Tibial nerve (tissue), 4 donors: ENCODE measurements around the gene NAP1L1. TPM values are rescaled to one million over a fixed set of nuclear protein-coding genes. Genes with fewer than 3 reads are reported as not detected.

ENCODE experiments used
- DNase-seq, 2 donors: peaks; one replicate each; pipeline ENCODE4 v3.0.0-alpha.2; 2019; ENCODE audit warnings: low spot score in 2 of 2
- H3K27ac ChIP-seq, 4 donors: fragments of 200-600 bp; sonication (generic) in 3 of 4; one replicate each; pipeline ENCODE4 v1.5.1; 2017 to 2019; ENCODE audit warnings: mild to moderate bottlenecking in 1 of 4
- H3K27me3 ChIP-seq, 2 donors: fragments of 200-600 bp; sonication (generic) in 1 of 2; one replicate each; pipeline versions ENCODE4 v1.5.1 to v1.6.0; 2017 to 2019
- H3K36me3 ChIP-seq, 3 donors: fragments of 200-600 bp; sonication (generic); one replicate each; pipeline ENCODE4 v1.5.1; 2018 to 2019
- H3K4me1 ChIP-seq, 4 donors: fragments of 200-600 bp; sonication (generic) in 3 of 4; one replicate each; pipeline ENCODE4 v1.5.1; 2017 to 2019
- H3K4me3 ChIP-seq, 4 donors: fragments of 200-600 bp; sonication (generic) in 3 of 4; one replicate each; pipeline ENCODE4 v1.5.1; 2017 to 2019; ENCODE audit warnings: mild to moderate bottlenecking in 1 of 4, moderate library complexity in 1 of 4
- H3K9me3 ChIP-seq, 4 donors: fragments of 200-600 bp; sonication (generic) in 3 of 4; one replicate each; pipeline ENCODE4 v1.5.1; 2017 to 2019
- CTCF ChIP-seq, 5 experiments: fragments of 200-600 bp in 3 of 5; fragments of 450-650 bp in 2 of 5; sonication (generic) in 3 of 5; IDR thresholded peaks; one replicate each; pipeline ENCODE4 v1.5.1; 2016 to 2019; ENCODE audit warnings: antibody characterized with exemption in 5 of 5, mild to moderate bottlenecking in 3 of 5, moderate library complexity in 2 of 5
- EP300 ChIP-seq, 2 donors: sonication (generic); formaldehyde crosslinking; IDR thresholded peaks; one replicate each; pipeline ENCODE4 v1.6.1; 2017; ENCODE audit warnings: antibody characterized with exemption in 2 of 2, mild to moderate bottlenecking in 1 of 2
- POLR2A ChIP-seq, 2 donors: fragments of 450-650 bp; IDR thresholded peaks; one replicate each; pipeline ENCODE4 v1.6.1; 2017; ENCODE audit warnings: antibody characterized with exemption in 2 of 2, mild to moderate bottlenecking in 2 of 2, moderate library complexity in 2 of 2
- WGBS, 2 donors: methylation state at CpG; one replicate each; pipeline ENCODE4 v1.1.5; 2018; 5-methylcytosine and 5-hydroxymethylcytosine counted together
- total RNA-seq, 4 donors: library from RNA; depleted of rRNA; stranded (reverse); fragments of >200 nt; gene quantifications; one replicate each; pipeline ENCODE4 v1.1.0, GENCODE V29; 2016

The NAP1L1 gene
- total RNA-seq, 4 donors from 2014 or later, result 325 to 541 (median 390) TPM

GRCh38 chr12:76042147-76042546 lies 42.3 kb downstream of the NAP1L1 start:
- TF ChIP-seq CTCF (IDR thresholded peaks at IDR 0.05) (no peak), EP300 (IDR thresholded peaks at IDR 0.05) (no peak), POLR2A (IDR thresholded peaks at IDR 0.05) (no peak)
- Histone ChIP-seq H3K4me3 (no peak overlapping the region), H3K36me3 (peaks cover 0 to 10% (median 0%) of the 10 kb centered on the region in 3 donors), H3K9me3 (no peaks in the 10 kb centered on the region), H3K4me1 (peaks cover 0 to 10% (median 0%) of the 10 kb centered on the region in 4 donors), H3K27me3 (no peaks in the 10 kb centered on the region), H3K27ac (no peak overlapping the region)
- 89 to 90% methylated on average over 2 of the region's 2 CpGs for WGBS, 2 donors
- DNase-seq, result no peak

DNA sequence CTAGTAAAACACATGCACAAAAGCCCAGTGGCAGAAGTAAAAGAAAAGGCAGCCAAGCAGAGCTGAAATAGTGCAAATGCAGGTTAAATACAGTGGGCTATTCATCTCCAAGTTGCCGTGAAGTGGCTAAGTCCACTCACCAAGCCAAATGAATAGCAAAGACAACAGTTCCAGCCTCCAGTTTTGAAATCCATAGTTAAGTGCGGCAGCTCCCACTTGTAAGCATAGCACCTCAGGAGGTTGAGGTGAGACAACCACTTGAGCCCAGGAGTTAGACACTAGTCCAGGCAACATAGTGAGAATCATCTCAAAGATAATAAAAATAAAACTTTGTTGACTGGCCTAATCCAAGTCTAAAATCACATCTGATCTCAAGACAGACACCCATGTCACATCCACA lies 43.1 kb downstream of the NAP1L1 start:
- WGBS, 2 donors, result 71 to 74% methylated on average over 2 of the region's 2 CpGs
- TF ChIP-seq POLR2A (IDR thresholded peaks at IDR 0.05) (no peak), EP300 (IDR thresholded peaks at IDR 0.05) (no peak), CTCF (IDR thresholded peaks at IDR 0.05) (no peak)
- no peaks in the 10 kb centered on the region for H3K27me3 ChIP-seq
- no peak for DNase-seq
- no peak overlapping the region for H3K4me3 ChIP-seq
- H3K27ac ChIP-seq, result no peak overlapping the region
- no peaks in the 10 kb centered on the region for H3K9me3 ChIP-seq
- H3K4me1 ChIP-seq, result peaks cover 0 to 17% (median 3%) of the 10 kb centered on the region in 4 donors
- H3K36me3 ChIP-seq, result peaks cover 0 to 10% (median 0%) of the 10 kb centered on the region in 3 donors

GRCh38 chr12:76040461-76040860 lies 44.0 kb downstream of the NAP1L1 start:
- no peak for DNase-seq
- no peaks in the 10 kb centered on the region for H3K27me3 ChIP-seq
- WGBS, 2 donors, result 87% methylated on average over 4 of the region's 4 CpGs
- peaks cover 0 to 17% (median 3%) of the 10 kb centered on the region in 4 donors for H3K4me1 ChIP-seq
- H3K9me3 ChIP-seq, result no peaks in the 10 kb centered on the region
- no peak for TF ChIP-seq POLR2A (IDR thresholded peaks at IDR 0.05)
- TF ChIP-seq EP300 (IDR thresholded peaks at IDR 0.05), result no peak
- no peak for TF ChIP-seq CTCF (IDR thresholded peaks at IDR 0.05)
- no peak overlapping the region for H3K27ac ChIP-seq
- H3K4me3 ChIP-seq, result no peak overlapping the region
- H3K36me3 ChIP-seq, result peaks cover 0 to 10% (median 0%) of the 10 kb centered on the region in 3 donors

DNA sequence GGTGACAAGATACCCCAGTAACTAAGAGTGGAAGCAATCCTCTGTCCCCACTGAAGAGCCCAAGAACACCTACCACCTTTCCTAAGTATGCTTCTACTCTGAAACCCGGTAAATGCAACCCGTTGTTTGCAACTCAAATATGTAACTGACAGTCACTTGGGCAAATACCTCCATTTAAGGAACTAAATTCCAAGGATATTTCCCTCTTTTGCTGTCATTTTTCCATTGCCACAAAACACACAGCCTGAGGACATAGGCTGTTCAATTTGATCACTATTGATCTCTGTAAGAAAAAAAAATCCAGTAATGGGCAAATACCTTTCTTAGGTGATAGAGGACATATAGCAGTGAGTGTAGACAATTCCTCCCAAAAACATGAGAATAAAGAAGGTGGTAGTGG lies 46.3 kb downstream of the NAP1L1 start:
- DNase-seq, result no peak
- 43 to 54% methylated on average over 2 of the region's 2 CpGs for WGBS, 2 donors
- TF ChIP-seq CTCF (IDR thresholded peaks at IDR 0.05) (no peak), POLR2A (IDR thresholded peaks at IDR 0.05) (no peak), EP300 (IDR thresholded peaks at IDR 0.05) (no peak)

DNA sequence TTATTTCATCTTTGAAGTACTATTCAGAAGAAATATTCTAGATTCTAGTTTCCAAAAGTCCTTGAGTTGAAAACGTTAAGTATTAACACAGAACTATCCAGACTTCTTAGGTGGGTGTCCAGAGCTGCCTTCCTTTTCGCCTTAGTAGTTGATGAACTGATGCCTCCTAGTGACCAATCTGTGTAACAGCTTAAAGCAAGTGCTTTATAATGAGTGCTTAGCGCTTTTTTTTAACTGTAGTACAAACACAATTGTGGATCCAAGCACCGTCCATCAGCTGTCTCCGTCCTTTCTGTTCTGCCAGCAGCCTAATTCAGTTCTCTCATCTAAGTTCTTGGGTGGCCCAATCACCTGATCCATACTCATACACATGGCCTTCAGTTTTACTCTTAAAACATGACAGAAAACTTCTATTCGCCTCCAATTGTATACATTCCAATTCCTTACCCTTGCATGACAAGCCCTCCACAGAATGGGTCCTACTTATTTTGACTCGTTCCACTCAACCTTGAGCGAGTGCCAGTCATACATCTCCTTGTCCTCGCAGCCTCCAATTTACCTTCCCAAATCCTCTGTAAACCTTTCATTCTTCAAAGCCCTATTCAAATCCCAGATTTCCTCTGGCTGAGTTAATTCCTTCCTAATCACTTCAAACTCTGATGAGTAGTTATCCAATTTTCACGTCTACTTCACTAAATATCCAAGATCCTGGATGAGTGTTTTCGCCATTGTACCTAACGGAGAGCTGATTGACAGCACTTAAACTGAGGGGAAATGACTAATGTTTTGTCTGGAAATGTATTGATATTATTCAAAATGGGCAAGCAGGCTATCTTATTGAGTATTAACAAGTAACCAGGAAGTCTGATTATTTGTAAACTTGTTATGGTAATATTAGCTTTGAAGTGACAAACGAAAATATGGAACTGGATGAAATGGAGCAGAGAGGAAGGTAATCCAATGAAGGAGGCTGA lies 47.1 kb downstream of the NAP1L1 start:
- TF ChIP-seq EP300 (IDR thresholded peaks at IDR 0.05) (peak in 1 of 2 donors; percentile 29), POLR2A (IDR thresholded peaks at IDR 0.05) (no peak), CTCF (IDR thresholded peaks at IDR 0.05) (peak; percentile 74 to 89 (median 82))
- H3K9me3 ChIP-seq, result no peaks in the 10 kb centered on the region
- 30 to 31% methylated on average over 13 of the region's 13 CpGs for WGBS, 2 donors
- DNase-seq, result peak in 1 of 2 donors; percentile 48
- H3K27ac ChIP-seq, result no peak overlapping the region
- H3K4me3 ChIP-seq, result no peak overlapping the region
- H3K36me3 ChIP-seq, result no peaks in the 10 kb centered on the region
- peaks cover 0 to 31% (median 5%) of the 10 kb centered on the region in 4 donors for H3K4me1 ChIP-seq
- H3K27me3 ChIP-seq, result no peaks in the 10 kb centered on the region

More for the DNA sequence above, 46.3 kb downstream of the NAP1L1 start:
- no peaks in the 10 kb centered on the region for H3K9me3 ChIP-seq
- peaks cover 0 to 24% (median 3%) of the 10 kb centered on the region in 4 donors for H3K4me1 ChIP-seq
- H3K4me3 ChIP-seq, result no peak overlapping the region
- H3K27me3 ChIP-seq, result no peaks in the 10 kb centered on the region
- no peak overlapping the region for H3K27ac ChIP-seq
- H3K36me3 ChIP-seq, result no peaks in the 10 kb centered on the region
